H1 (cell line): Measurements from ENCODE around the gene FSD1. TPM values are rescaled to one million over a fixed set of nuclear protein-coding genes. Genes with fewer than 3 reads are reported as not detected.
A peak's percentile ranks its signal among the peaks of the same experiment; 100 is the strongest.

Experiments used
- CTCF ChIA-PET: fragments of 300-600 bp; sonication (Branson Sonifier 250); formaldehyde crosslinking; loops from one replicate; lab custom pipeline; 2021; ENCODE audit not compliant: partially characterized antibody; lab: Charles Lee
- POLR2A ChIA-PET: fragments of 300-600 bp; sonication (Branson Sonifier 250); formaldehyde crosslinking; loops from one replicate; lab custom pipeline; 2021; ENCODE audit warnings: inconsistent platforms; ENCODE audit not compliant: partially characterized antibody; lab: Charles Lee
- DNase-seq, 2 experiments: peaks; one replicate each; pipeline versions ENCODE4 v3.0.0 to v3.0.0-alpha.2; 2010 to 2022; ENCODE audit warnings: low spot score in 2 of 2, low read depth in 1 of 2, mixed read lengths in 1 of 2
- FAIRE-seq: peaks from 2 replicates; lab custom pipeline; 2011; peaks lifted over from hg19 to GRCh38; lab: Jason Lieb, UNC
- H2AFZ ChIP-seq: 2 replicates; pipeline ENCODE4 v1.8.1; 2012; ENCODE audit warnings: low read length, inconsistent platforms
- H2AK5ac ChIP-seq: 2 replicates; pipeline ENCODE4 v1.6.1; 2013; ENCODE audit warnings: low read depth, low read length
- H2BK120ac ChIP-seq: replicated peaks from 2 replicates; pipeline ENCODE3; 2013; ENCODE audit warnings: low read depth, low read length, inconsistent platforms
- H2BK12ac ChIP-seq: 2 replicates; pipeline ENCODE4 v1.6.1; 2013; ENCODE audit warnings: low read depth, low read length
- H2BK15ac ChIP-seq: 2 replicates; pipeline ENCODE4 v1.6.1; 2013; ENCODE audit warnings: low read length
- H2BK20ac ChIP-seq: 2 replicates; pipeline ENCODE4 v1.6.1; 2013; ENCODE audit warnings: low read length
- H2BK5ac ChIP-seq: 2 replicates; pipeline ENCODE4 v1.6.1; 2013; ENCODE audit warnings: low read depth, low read length
- H3K14ac ChIP-seq: 2 replicates; pipeline ENCODE4 v1.6.1; 2013; ENCODE audit warnings: inconsistent platforms; ENCODE audit not compliant: insufficient read length
- H3K18ac ChIP-seq: 2 replicates; pipeline ENCODE4 v1.6.1; 2013; ENCODE audit warnings: low read length; ENCODE audit errors: extremely low read depth
- H3K23ac ChIP-seq: 2 replicates; pipeline ENCODE4 v1.6.1; 2013; ENCODE audit warnings: inconsistent platforms; ENCODE audit not compliant: insufficient read length
- H3K23me2 ChIP-seq: 2 replicates; pipeline ENCODE4 v1.6.1; 2013; ENCODE audit warnings: low read depth, low read length
- H3K27ac ChIP-seq: 2 replicates; pipeline ENCODE4 v1.6.1; 2011; ENCODE audit warnings: low read depth, low read length, inconsistent platforms
- H3K27me3 ChIP-seq, 4 experiments: replicated peaks in 1 of 4; 1 replicate in 1 of 4; 2 replicates in 3 of 4; pipeline versions ENCODE4 v1.6.1 to v1.8.1; 2011 to 2013; ENCODE audit warnings: low read length in 3 of 4, mild to moderate bottlenecking in 3 of 4, inconsistent platforms in 2 of 4, mixed read lengths in 2 of 4, moderate library complexity in 1 of 4; ENCODE audit not compliant: control insufficient read depth in 3 of 4, insufficient read depth in 3 of 4; ENCODE audit errors: extremely low read depth in 1 of 4
- H3K36me3 ChIP-seq, 4 experiments: 2 replicates each; pipeline versions ENCODE4 v1.6.1 to v1.8.1; 2011 to 2013; ENCODE audit warnings: mild to moderate bottlenecking in 4 of 4, low read length in 3 of 4, moderate library complexity in 2 of 4, control low read depth in 1 of 4, inconsistent platforms in 1 of 4; ENCODE audit not compliant: insufficient read depth in 4 of 4, control insufficient read depth in 2 of 4
- H3K4ac ChIP-seq: replicated peaks from 2 replicates; pipeline ENCODE3; 2013; ENCODE audit warnings: low read length, low read depth, mixed read lengths, inconsistent platforms; ENCODE audit not compliant: insufficient read length
- H3K4me1 ChIP-seq, 4 experiments: replicated peaks in 1 of 4; 1 replicate in 1 of 4; 2 replicates in 3 of 4; pipeline versions ENCODE4 v1.6.1 to v1.8.1; 2011 to 2013; ENCODE audit warnings: low read length in 3 of 4, inconsistent platforms in 2 of 4, mixed read lengths in 1 of 4; ENCODE audit not compliant: insufficient read depth in 4 of 4, control insufficient read depth in 3 of 4
- H3K4me2 ChIP-seq, 2 experiments: 2 replicates each; pipeline versions ENCODE4 v1.6.1 to v1.8.1; 2011 to 2013; ENCODE audit warnings: low read depth in 2 of 2, low read length in 2 of 2, control low read depth in 1 of 2, inconsistent platforms in 1 of 2, mild to moderate bottlenecking in 1 of 2; ENCODE audit not compliant: insufficient read depth in 1 of 2
- H3K4me3 ChIP-seq, 4 experiments: fragments of 200-600, 300-600 bp in 1 of 4; sonication (generic), shearing (Covaris generic), sonication (Bioruptor Twin) in 1 of 4; 2 replicates each; pipeline versions ENCODE4 v1.5.1 to v1.8.1; 2011 to 2016; ENCODE audit warnings: low read length in 4 of 4, low read depth in 3 of 4, control low read depth in 2 of 4, inconsistent platforms in 2 of 4, mild to moderate bottlenecking in 2 of 4, mixed read lengths in 1 of 4, moderate library complexity in 1 of 4; ENCODE audit not compliant: insufficient read depth in 2 of 4; ENCODE audit errors: extremely low read depth in 1 of 4
- H3K56ac ChIP-seq: replicated peaks from 2 replicates; pipeline ENCODE3; 2013; ENCODE audit warnings: low read depth, mild to moderate bottlenecking, mixed read lengths, low read length, inconsistent platforms; ENCODE audit not compliant: insufficient read length
- H3K79me1 ChIP-seq: 2 replicates; pipeline ENCODE4 v1.6.1; 2013; ENCODE audit warnings: low read depth, low read length, control low read depth
- H3K79me2 ChIP-seq, 2 experiments: 2 replicates each; pipeline versions ENCODE4 v1.6.1 to v1.8.1; 2012 to 2013; ENCODE audit warnings: low read length in 2 of 2, mild to moderate bottlenecking in 2 of 2, inconsistent platforms in 1 of 2; ENCODE audit not compliant: insufficient read depth in 2 of 2, control insufficient read depth in 1 of 2
- H3K9ac ChIP-seq, 4 experiments: replicated peaks in 1 of 4; 1 replicate in 1 of 4; 2 replicates in 3 of 4; pipeline versions ENCODE4 v1.6.1 to v1.8.1; 2011 to 2013; ENCODE audit warnings: low read depth in 3 of 4, low read length in 3 of 4, control low read depth in 2 of 4, mild to moderate bottlenecking in 2 of 4, moderate library complexity in 2 of 4, inconsistent platforms in 1 of 4; ENCODE audit errors: extremely low read depth in 1 of 4
- H3K9me3 ChIP-seq, 2 experiments: 2 replicates each; pipeline versions ENCODE4 v1.6.1 to v1.8.1; 2012 to 2013; ENCODE audit warnings: mild to moderate bottlenecking in 2 of 2, moderate library complexity in 2 of 2, control low read depth in 1 of 2, inconsistent platforms in 1 of 2, low read depth in 1 of 2, low read length in 1 of 2, mixed read lengths in 1 of 2; ENCODE audit not compliant: insufficient read depth in 2 of 2
- H4K20me1 ChIP-seq, 2 experiments: replicated peaks in 1 of 2; 2 replicates each; pipeline versions ENCODE3 to v1.8.1; 2011 to 2013; ENCODE audit warnings: inconsistent platforms in 2 of 2, low read length in 2 of 2, mild to moderate bottlenecking in 1 of 2; ENCODE audit not compliant: insufficient read depth in 2 of 2, control insufficient read depth in 1 of 2
- H4K5ac ChIP-seq: 2 replicates; pipeline ENCODE4 v1.6.1; 2013; ENCODE audit warnings: low read length, low read depth, mixed read lengths, inconsistent platforms; ENCODE audit not compliant: insufficient read length
- H4K8ac ChIP-seq: 2 replicates; pipeline ENCODE4 v1.8.0; 2013; ENCODE audit warnings: mild to moderate bottlenecking, moderate library complexity, low read length, inconsistent platforms; ENCODE audit not compliant: insufficient read depth; ENCODE audit errors: extremely low read depth
- H4K91ac ChIP-seq: replicated peaks from 2 replicates; pipeline ENCODE3; 2013; ENCODE audit warnings: low read length, mixed read lengths, inconsistent platforms; ENCODE audit not compliant: insufficient read length
- ASH2L ChIP-seq: fragments of 200-600, 300-600 bp; sonication (generic); IDR thresholded peaks from one replicate; pipeline ENCODE4 v1.7.1; 2017; ENCODE audit warnings: low read length
- ATF3 ChIP-seq: IDR thresholded peaks from 2 replicates; pipeline ENCODE4 v1.6.1; 2011; ENCODE audit warnings: low read depth, mild to moderate bottlenecking, low read length; ENCODE audit not compliant: insufficient read depth
- CEBPB ChIP-seq: IDR thresholded peaks from 2 replicates; pipeline ENCODE4 v1.6.1; 2012; ENCODE audit warnings: low read depth, low read length
- CREB1 ChIP-seq: IDR thresholded peaks from 2 replicates; pipeline ENCODE4 v1.6.1; 2012; ENCODE audit warnings: inconsistent platforms
- HDAC6 ChIP-seq: IDR thresholded peaks from one replicate; pipeline ENCODE4 v1.7.1; 2012; ENCODE audit warnings: low read depth, mild to moderate bottlenecking, inconsistent platforms, low read length, moderate library complexity
- RFX5 ChIP-seq: IDR thresholded peaks from 2 replicates; pipeline ENCODE4 v1.6.1; 2011; ENCODE audit warnings: low read depth, low read length, improper control_type of control experiment, borderline replicate concordance
- TEAD4 ChIP-seq: IDR thresholded peaks from 2 replicates; pipeline ENCODE4 v1.6.1; 2012; ENCODE audit warnings: low read depth, low read length, inconsistent platforms, mixed read lengths
- USF2 ChIP-seq: IDR thresholded peaks from 2 replicates; pipeline ENCODE4 v1.6.1; 2011; ENCODE audit warnings: low read length, improper control_type of control experiment
- YY1 ChIP-seq: IDR thresholded peaks from 2 replicates; pipeline ENCODE4 v1.6.1; 2011; ENCODE audit warnings: low read depth, mild to moderate bottlenecking, low read length
- WGBS, 2 experiments: shearing (Covaris generic) in 1 of 2; methylation state at CpG; one replicate each; pipeline versions ENCODE4 v1.1.6 to v1.1.7; 2013 to 2015; ENCODE audit warnings: low lambda C conversion rate in 2 of 2, mixed read lengths in 2 of 2, inconsistent platforms in 1 of 2, low coverage in 1 of 2, missing lambda C conversion rate in 1 of 2; ENCODE audit not compliant: insufficient replicate concordance in 2 of 2, insufficient coverage in 1 of 2, insufficient read length in 1 of 2; ENCODE audit errors: extremely low coverage in 1 of 2, missing lambda C conversion rate in 1 of 2; 5-methylcytosine and 5-hydroxymethylcytosine counted together
- polyA plus RNA-seq, 7 experiments: library from polyadenylated mRNA; depleted of rRNA in 3 of 7; stranded (reverse) in 5 of 7; unstranded in 2 of 7; fragments of >200 nt in 5 of 7; fragments of 200-250 nt in 2 of 7; gene quantifications; 1 replicate in 5 of 7; 2 replicates in 1 of 7; 4 replicates in 1 of 7; pipeline versions ENCODE4 v1.2.1 to v1.2.3, GENCODE V29; 2011 to 2013; ENCODE audit warnings: missing spikeins in 2 of 7, mixed read lengths in 2 of 7
- total RNA-seq: library from RNA; stranded (reverse); fragmentation: NEBNext Ultra II Directional; extraction: Animal tissue kit (Norgen Biotek cat#: 25700); gene quantifications from 2 replicates; pipeline ENCODE4 v1.2.1, GENCODE V29; 2021

FSD1 gene
- total and polyA plus RNA-seq, 2 of the 8 experiments (the other 6 are each of a cell fraction or from before 2014, with no cell fraction given) = 58.8 to 181 TPM

- FAIRE-seq (no peak), DNase-seq (peak in 1 of 2 experiments; percentile 94)
- peak within 1 kb of the TSS; percentile 62 to 99 for H3K4me2 ChIP-seq
- peak within 1 kb of the TSS; percentile 60 for H2BK120ac ChIP-seq
- H3K79me2 ChIP-seq = peaks cover 0 to 5% of the 10 kb centered on the region in 2 experiments; a peak in 1 of 4 replicates
- peaks cover 11% of the 10 kb centered on the region for H3K23me2 ChIP-seq
- ChIA-PET CTCF (interaction anchor here (0.5 to 20.4 kb wide), 12 partner anchors 9 to 192 kb away, joined by 3 to 311 read pairs (median 3); partner anchors contain the start of gene SHD), POLR2A (interaction anchor here (0.5 to 5.6 kb wide), 35 partner anchors 10 to 1484 kb away, joined by 3 to 72 read pairs (median 4); partner anchors contain the start of genes CHAF1A, FSD1 and YJU2)
- peak within 1 kb of the TSS; percentile 96 for H3K27ac ChIP-seq
- H3K27me3 ChIP-seq = no peaks in the 10 kb centered on the region
- H3K4ac ChIP-seq = peak within 1 kb of the TSS; percentile 100
- peak within 1 kb of the TSS; percentile 66 to 92 (median 78) for H3K4me3 ChIP-seq
- peaks cover 0 to 12% (median 3%) of the 10 kb centered on the region in 4 experiments; a peak in 2 of 8 replicates for H3K36me3 ChIP-seq
- H2BK5ac ChIP-seq = peak within 1 kb of the TSS; percentile 93
- peaks cover 0 to 13% (median 4%) of the 10 kb centered on the region in 4 experiments; a peak in 6 of 7 replicates for H3K4me1 ChIP-seq
- H3K18ac ChIP-seq = peak within 1 kb of the TSS; percentile 99
- H2AFZ ChIP-seq = peak within 1 kb of the TSS; percentile 91
- no peak within 1 kb of the TSS for H3K23ac ChIP-seq
- H4K5ac ChIP-seq = peak within 1 kb of the TSS; percentile 98
- peak within 1 kb of the TSS; percentile 100 for H4K91ac ChIP-seq
- no peaks in the 10 kb centered on the region for H3K9me3 ChIP-seq
- no peak within 1 kb of the TSS for H3K14ac ChIP-seq
- H3K56ac ChIP-seq = peak within 1 kb of the TSS; percentile 98
- H4K20me1 ChIP-seq = peaks cover 0 to 5% of the 10 kb centered on the region in 2 experiments
- no peaks in the 10 kb centered on the region for H3K79me1 ChIP-seq
- no peak within 1 kb of the TSS for H2BK15ac ChIP-seq
- peak within 1 kb of the TSS; percentile 97 for H4K8ac ChIP-seq
- no peak within 1 kb of the TSS; the same call in 1 of the 2 replicates for H2BK12ac ChIP-seq
- WGBS, 2 experiments = 36% methylated on average over 14 of the region's 101 CpGs; no CpG with 5 or more reads in 1 of the 2 experiments
- H2BK20ac ChIP-seq = peak within 1 kb of the TSS; percentile 9; the same call in 1 of the 2 replicates
- H2AK5ac ChIP-seq = no peak within 1 kb of the TSS
- H3K9ac ChIP-seq = peak within 1 kb of the TSS; percentile 78 to 91 (median 90)
- no peak for TF ChIP-seq ATF3
- no peak for TF ChIP-seq TEAD4
- TF ChIP-seq RFX5 = no peak
- TF ChIP-seq CREB1 = peak; percentile 72; the same call in 1 of the 2 replicates
- TF ChIP-seq YY1 = peak; percentile 54; the same call in 1 of the 2 replicates
- TF ChIP-seq USF2 = 0 out of 2 replicates have a peak, but pooled peaks have one; percentile 3
- TF ChIP-seq HDAC6 = no peak
- TF ChIP-seq ASH2L = peak; percentile 5
- no peak for TF ChIP-seq CEBPB
Observed at GRCh38 chr19:4343370-4344307, 39.2 kb downstream of the FSD1 start, which contains the start of gene MPND. Gene MPND (plus strand): TSS chr19:4343562. CDS start chr19:4343594, 32 bp downstream.
